Measurements from ENCODE around the gene SLC26A8. TPM values are rescaled to one million over a fixed set of nuclear protein-coding genes. Genes with fewer than 3 reads are reported as not detected.

The SLC26A8 gene
- polyA plus RNA-seq, 1 donor from 2014 or later = not detected

DNA sequence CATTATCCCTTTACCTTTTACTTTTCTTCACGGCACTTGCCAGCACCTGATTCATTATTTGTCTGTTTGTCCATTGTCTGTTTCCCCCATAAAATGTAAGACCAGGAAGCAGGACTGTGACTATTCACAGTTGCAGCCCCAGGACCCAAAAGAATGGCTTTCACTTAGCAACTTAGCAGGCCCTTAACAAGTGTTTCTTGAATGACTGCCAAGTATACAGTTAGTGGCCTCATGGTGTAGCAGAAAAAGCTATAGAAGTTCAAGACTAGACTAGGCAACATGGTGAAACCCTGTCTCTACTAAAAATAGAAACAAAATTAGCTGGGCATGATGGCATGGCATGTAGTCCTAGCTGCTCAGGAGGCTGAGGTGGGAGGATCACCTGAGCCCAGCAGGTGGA lies 4.3 kb downstream of the SLC26A8 start:
- no peaks in the 10 kb centered on the region for H3K36me3 ChIP-seq (ENCODE audit: insufficient read depth, low read length)
- H3K9ac ChIP-seq (ENCODE audit: low read length) = no peak overlapping the region
- TF ChIP-seq RAD21 (conservative IDR thresholded peaks at IDR 0.05) (no peak), TAF1 (IDR thresholded peaks at IDR 0.05; ENCODE audit: low read depth) (no peak), EP300 (conservative IDR thresholded peaks at IDR 0.05; ENCODE audit: poor library complexity, severe bottlenecking) (no peak), SMC3 (conservative IDR thresholded peaks at IDR 0.05; ENCODE audit: poor library complexity) (no peak)

DNA sequence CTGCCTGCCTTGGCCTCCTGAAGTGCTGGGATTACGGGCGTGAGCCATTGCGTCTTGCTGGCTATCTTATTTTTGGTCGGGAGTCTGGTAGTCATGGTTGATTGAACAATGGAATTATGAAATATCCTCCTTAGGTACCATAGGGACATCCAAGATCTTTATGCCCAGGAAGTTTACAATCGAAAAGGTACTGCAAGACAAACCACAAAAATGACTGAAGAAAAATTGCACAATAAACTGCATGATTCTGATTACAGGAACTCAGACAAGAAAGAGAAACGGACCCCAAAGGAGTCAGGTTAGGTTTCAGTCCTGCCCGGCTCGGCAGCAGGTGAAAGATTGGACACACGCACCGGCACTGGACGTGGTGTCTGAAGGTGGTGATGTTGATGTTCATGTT lies 5.3 kb downstream of the SLC26A8 start:
- Histone ChIP-seq H3K4me2 (ENCODE audit: low read length) (no peak overlapping the region), H3K27ac (ENCODE audit: low read length) (no peak overlapping the region), H3K4me3 (ENCODE audit: low read length) (no peak overlapping the region), H2AFZ (ENCODE audit: low read depth, low read length) (no peak overlapping the region), H3K9me2 (ENCODE audit: insufficient read depth, low read length) (no peaks in the 10 kb centered on the region), H3K79me2 (replicated peaks; ENCODE audit: insufficient read depth, low read length) (no peaks in the 10 kb centered on the region), H3K27me3 (ENCODE audit: insufficient read depth, low read depth, low read length) (no peaks in the 10 kb centered on the region), H3K9me3 (ENCODE audit: low read length) (no peaks in the 10 kb centered on the region), H3K36me3 (ENCODE audit: insufficient read depth, low read length) (no peaks in the 10 kb centered on the region), H3K9ac (ENCODE audit: low read length) (no peak overlapping the region), H3F3A (ENCODE audit: insufficient read depth, low read length, poor library complexity, severe bottlenecking) (no peaks in the 10 kb centered on the region), H4K20me1 (ENCODE audit: insufficient read depth) (no peaks in the 10 kb centered on the region)
- TF ChIP-seq EP300 (conservative IDR thresholded peaks at IDR 0.05; ENCODE audit: poor library complexity, severe bottlenecking) = no peak

More for the DNA sequence above, 4.3 kb downstream of the SLC26A8 start:
- Histone ChIP-seq H4K20me1 (ENCODE audit: insufficient read depth) (no peaks in the 10 kb centered on the region), H3K9me3 (ENCODE audit: low read length) (no peaks in the 10 kb centered on the region), H3K27ac (ENCODE audit: low read length) (no peak overlapping the region), H3K79me2 (replicated peaks; ENCODE audit: insufficient read depth, low read length) (no peaks in the 10 kb centered on the region), H3K27me3 (ENCODE audit: insufficient read depth, low read depth, low read length) (no peaks in the 10 kb centered on the region), H3K4me3 (ENCODE audit: low read length) (no peak overlapping the region), H3F3A (ENCODE audit: insufficient read depth, low read length, poor library complexity, severe bottlenecking) (no peaks in the 10 kb centered on the region), H3K9me2 (ENCODE audit: insufficient read depth, low read length) (no peaks in the 10 kb centered on the region), H2AFZ (ENCODE audit: low read depth, low read length) (no peak overlapping the region), H3K4me2 (ENCODE audit: low read length) (no peak overlapping the region)

DNA sequence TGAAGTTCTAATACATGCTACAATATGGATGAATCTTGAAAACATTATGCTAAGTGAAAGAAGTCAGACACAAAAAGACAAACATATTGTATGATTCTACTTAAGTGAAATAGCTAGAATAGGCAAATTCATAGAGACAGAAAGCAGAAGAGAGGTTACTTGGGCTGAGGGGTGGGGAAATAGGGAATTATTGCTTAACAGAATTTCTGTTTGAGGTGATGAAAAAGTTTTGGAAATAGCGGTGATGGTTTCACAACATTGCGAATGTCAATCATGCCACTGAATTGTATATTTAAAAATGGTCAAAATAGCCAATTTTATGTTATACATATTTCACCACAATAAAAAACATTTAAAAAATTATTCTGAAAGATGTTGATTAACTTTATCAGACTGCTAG lies 6.1 kb downstream of the SLC26A8 start:
- Histone ChIP-seq H3K27ac (ENCODE audit: low read length) (no peak overlapping the region), H3K4me2 (ENCODE audit: low read length) (no peak overlapping the region)
- TF ChIP-seq MXI1 (conservative IDR thresholded peaks at IDR 0.05; ENCODE audit: poor library complexity, severe bottlenecking) (no peak), POLR2AphosphoS5 (IDR thresholded peaks at IDR 0.05) (no peak), RAD21 (conservative IDR thresholded peaks at IDR 0.05) (no peak), SMC3 (conservative IDR thresholded peaks at IDR 0.05; ENCODE audit: poor library complexity) (no peak), TAF1 (IDR thresholded peaks at IDR 0.05; ENCODE audit: low read depth) (no peak), EP300 (conservative IDR thresholded peaks at IDR 0.05; ENCODE audit: poor library complexity, severe bottlenecking) (no peak), EZH2 (IDR thresholded peaks at IDR 0.05; ENCODE audit: borderline replicate concordance, insufficient read depth, low read length, poor library complexity, severe bottlenecking) (no peak)
- TF ChIP-seq, protein P1, sequence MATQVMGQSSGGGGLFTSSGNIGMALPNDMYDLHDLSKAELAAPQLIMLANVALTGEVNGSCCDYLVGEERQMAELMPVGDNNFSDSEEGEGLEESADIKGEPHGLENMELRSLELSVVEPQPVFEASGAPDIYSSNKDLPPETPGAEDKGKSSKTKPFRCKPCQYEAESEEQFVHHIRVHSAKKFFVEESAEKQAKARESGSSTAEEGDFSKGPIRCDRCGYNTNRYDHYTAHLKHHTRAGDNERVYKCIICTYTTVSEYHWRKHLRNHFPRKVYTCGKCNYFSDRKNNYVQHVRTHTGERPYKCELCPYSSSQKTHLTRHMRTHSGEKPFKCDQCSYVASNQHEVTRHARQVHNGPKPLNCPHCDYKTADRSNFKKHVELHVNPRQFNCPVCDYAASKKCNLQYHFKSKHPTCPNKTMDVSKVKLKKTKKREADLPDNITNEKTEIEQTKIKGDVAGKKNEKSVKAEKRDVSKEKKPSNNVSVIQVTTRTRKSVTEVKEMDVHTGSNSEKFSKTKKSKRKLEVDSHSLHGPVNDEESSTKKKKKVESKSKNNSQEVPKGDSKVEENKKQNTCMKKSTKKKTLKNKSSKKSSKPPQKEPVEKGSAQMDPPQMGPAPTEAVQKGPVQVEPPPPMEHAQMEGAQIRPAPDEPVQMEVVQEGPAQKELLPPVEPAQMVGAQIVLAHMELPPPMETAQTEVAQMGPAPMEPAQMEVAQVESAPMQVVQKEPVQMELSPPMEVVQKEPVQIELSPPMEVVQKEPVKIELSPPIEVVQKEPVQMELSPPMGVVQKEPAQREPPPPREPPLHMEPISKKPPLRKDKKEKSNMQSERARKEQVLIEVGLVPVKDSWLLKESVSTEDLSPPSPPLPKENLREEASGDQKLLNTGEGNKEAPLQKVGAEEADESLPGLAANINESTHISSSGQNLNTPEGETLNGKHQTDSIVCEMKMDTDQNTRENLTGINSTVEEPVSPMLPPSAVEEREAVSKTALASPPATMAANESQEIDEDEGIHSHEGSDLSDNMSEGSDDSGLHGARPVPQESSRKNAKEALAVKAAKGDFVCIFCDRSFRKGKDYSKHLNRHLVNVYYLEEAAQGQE (IDR thresholded peaks at IDR 0.05; ENCODE audit: borderline replicate concordance) = no peak
- TF ChIP-seq, protein P2, sequence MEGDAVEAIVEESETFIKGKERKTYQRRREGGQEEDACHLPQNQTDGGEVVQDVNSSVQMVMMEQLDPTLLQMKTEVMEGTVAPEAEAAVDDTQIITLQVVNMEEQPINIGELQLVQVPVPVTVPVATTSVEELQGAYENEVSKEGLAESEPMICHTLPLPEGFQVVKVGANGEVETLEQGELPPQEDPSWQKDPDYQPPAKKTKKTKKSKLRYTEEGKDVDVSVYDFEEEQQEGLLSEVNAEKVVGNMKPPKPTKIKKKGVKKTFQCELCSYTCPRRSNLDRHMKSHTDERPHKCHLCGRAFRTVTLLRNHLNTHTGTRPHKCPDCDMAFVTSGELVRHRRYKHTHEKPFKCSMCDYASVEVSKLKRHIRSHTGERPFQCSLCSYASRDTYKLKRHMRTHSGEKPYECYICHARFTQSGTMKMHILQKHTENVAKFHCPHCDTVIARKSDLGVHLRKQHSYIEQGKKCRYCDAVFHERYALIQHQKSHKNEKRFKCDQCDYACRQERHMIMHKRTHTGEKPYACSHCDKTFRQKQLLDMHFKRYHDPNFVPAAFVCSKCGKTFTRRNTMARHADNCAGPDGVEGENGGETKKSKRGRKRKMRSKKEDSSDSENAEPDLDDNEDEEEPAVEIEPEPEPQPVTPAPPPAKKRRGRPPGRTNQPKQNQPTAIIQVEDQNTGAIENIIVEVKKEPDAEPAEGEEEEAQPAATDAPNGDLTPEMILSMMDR (IDR thresholded peaks at IDR 0.05; ENCODE audit: poor library complexity, severe bottlenecking) = no peak

More for the DNA sequence above, 6.1 kb downstream of the SLC26A8 start:
- Histone ChIP-seq H3K36me3 (ENCODE audit: insufficient read depth, low read length) (no peaks in the 10 kb centered on the region), H3K4me3 (ENCODE audit: low read length) (no peak overlapping the region), H3K9me3 (ENCODE audit: low read length) (no peaks in the 10 kb centered on the region), H3K79me2 (replicated peaks; ENCODE audit: insufficient read depth, low read length) (no peaks in the 10 kb centered on the region), H2AFZ (ENCODE audit: low read depth, low read length) (no peak overlapping the region), H3K9me2 (ENCODE audit: insufficient read depth, low read length) (no peaks in the 10 kb centered on the region), H4K20me1 (ENCODE audit: insufficient read depth) (no peaks in the 10 kb centered on the region), H3F3A (ENCODE audit: insufficient read depth, low read length, poor library complexity, severe bottlenecking) (no peaks in the 10 kb centered on the region), H3K9ac (ENCODE audit: low read length) (no peak overlapping the region), H3K27me3 (ENCODE audit: insufficient read depth, low read depth, low read length) (no peaks in the 10 kb centered on the region)
